H1 (cell line): ENCODE measurements around the gene ALDH3B1. TPM values are rescaled to one million over a fixed set of nuclear protein-coding genes. Genes with fewer than 3 reads are reported as not detected.

Experiments used
- CTCF ChIA-PET: fragments of 300-600 bp; sonication (Branson Sonifier 250); formaldehyde crosslinking; loops from one replicate; lab custom pipeline; 2021; ENCODE audit not compliant: partially characterized antibody; lab: Charles Lee
- POLR2A ChIA-PET: fragments of 300-600 bp; sonication (Branson Sonifier 250); formaldehyde crosslinking; loops from one replicate; lab custom pipeline; 2021; ENCODE audit warnings: inconsistent platforms; ENCODE audit not compliant: partially characterized antibody; lab: Charles Lee
- DNase-seq, 2 experiments: peaks; one replicate each; pipeline versions ENCODE4 v3.0.0 to v3.0.0-alpha.2; 2010 to 2022; ENCODE audit warnings: low spot score in 2 of 2, low read depth in 1 of 2, mixed read lengths in 1 of 2
- FAIRE-seq: peaks from 2 replicates; lab custom pipeline; 2011; peaks lifted over from hg19 to GRCh38; lab: Jason Lieb, UNC
- H2AFZ ChIP-seq: 2 replicates; pipeline ENCODE4 v1.8.1; 2012; ENCODE audit warnings: low read length, inconsistent platforms
- H2AK5ac ChIP-seq: 2 replicates; pipeline ENCODE4 v1.6.1; 2013; ENCODE audit warnings: low read depth, low read length
- H2BK120ac ChIP-seq: replicated peaks from 2 replicates; pipeline ENCODE3; 2013; ENCODE audit warnings: low read depth, low read length, inconsistent platforms
- H2BK12ac ChIP-seq: 2 replicates; pipeline ENCODE4 v1.6.1; 2013; ENCODE audit warnings: low read depth, low read length
- H2BK15ac ChIP-seq: 2 replicates; pipeline ENCODE4 v1.6.1; 2013; ENCODE audit warnings: low read length
- H2BK20ac ChIP-seq: 2 replicates; pipeline ENCODE4 v1.6.1; 2013; ENCODE audit warnings: low read length
- H2BK5ac ChIP-seq: 2 replicates; pipeline ENCODE4 v1.6.1; 2013; ENCODE audit warnings: low read depth, low read length
- H3K14ac ChIP-seq: 2 replicates; pipeline ENCODE4 v1.6.1; 2013; ENCODE audit warnings: inconsistent platforms; ENCODE audit not compliant: insufficient read length
- H3K18ac ChIP-seq: 2 replicates; pipeline ENCODE4 v1.6.1; 2013; ENCODE audit warnings: low read length; ENCODE audit errors: extremely low read depth
- H3K23ac ChIP-seq: 2 replicates; pipeline ENCODE4 v1.6.1; 2013; ENCODE audit warnings: inconsistent platforms; ENCODE audit not compliant: insufficient read length
- H3K23me2 ChIP-seq: 2 replicates; pipeline ENCODE4 v1.6.1; 2013; ENCODE audit warnings: low read depth, low read length
- H3K27ac ChIP-seq: 2 replicates; pipeline ENCODE4 v1.6.1; 2011; ENCODE audit warnings: low read depth, low read length, inconsistent platforms
- H3K27me3 ChIP-seq, 4 experiments: replicated peaks in 1 of 4; 1 replicate in 1 of 4; 2 replicates in 3 of 4; pipeline versions ENCODE4 v1.6.1 to v1.8.1; 2011 to 2013; ENCODE audit warnings: low read length in 3 of 4, mild to moderate bottlenecking in 3 of 4, inconsistent platforms in 2 of 4, mixed read lengths in 2 of 4, moderate library complexity in 1 of 4; ENCODE audit not compliant: control insufficient read depth in 3 of 4, insufficient read depth in 3 of 4; ENCODE audit errors: extremely low read depth in 1 of 4
- H3K36me3 ChIP-seq, 4 experiments: 2 replicates each; pipeline versions ENCODE4 v1.6.1 to v1.8.1; 2011 to 2013; ENCODE audit warnings: mild to moderate bottlenecking in 4 of 4, low read length in 3 of 4, moderate library complexity in 2 of 4, control low read depth in 1 of 4, inconsistent platforms in 1 of 4; ENCODE audit not compliant: insufficient read depth in 4 of 4, control insufficient read depth in 2 of 4
- H3K4ac ChIP-seq: replicated peaks from 2 replicates; pipeline ENCODE3; 2013; ENCODE audit warnings: low read length, low read depth, mixed read lengths, inconsistent platforms; ENCODE audit not compliant: insufficient read length
- H3K4me1 ChIP-seq, 4 experiments: replicated peaks in 1 of 4; 1 replicate in 1 of 4; 2 replicates in 3 of 4; pipeline versions ENCODE4 v1.6.1 to v1.8.1; 2011 to 2013; ENCODE audit warnings: low read length in 3 of 4, inconsistent platforms in 2 of 4, mixed read lengths in 1 of 4; ENCODE audit not compliant: insufficient read depth in 4 of 4, control insufficient read depth in 3 of 4
- H3K4me2 ChIP-seq, 2 experiments: 2 replicates each; pipeline versions ENCODE4 v1.6.1 to v1.8.1; 2011 to 2013; ENCODE audit warnings: low read depth in 2 of 2, low read length in 2 of 2, control low read depth in 1 of 2, inconsistent platforms in 1 of 2, mild to moderate bottlenecking in 1 of 2; ENCODE audit not compliant: insufficient read depth in 1 of 2
- H3K4me3 ChIP-seq, 4 experiments: fragments of 200-600, 300-600 bp in 1 of 4; sonication (generic), shearing (Covaris generic), sonication (Bioruptor Twin) in 1 of 4; 2 replicates each; pipeline versions ENCODE4 v1.5.1 to v1.8.1; 2011 to 2016; ENCODE audit warnings: low read length in 4 of 4, low read depth in 3 of 4, control low read depth in 2 of 4, inconsistent platforms in 2 of 4, mild to moderate bottlenecking in 2 of 4, mixed read lengths in 1 of 4, moderate library complexity in 1 of 4; ENCODE audit not compliant: insufficient read depth in 2 of 4; ENCODE audit errors: extremely low read depth in 1 of 4
- H3K56ac ChIP-seq: replicated peaks from 2 replicates; pipeline ENCODE3; 2013; ENCODE audit warnings: low read depth, mild to moderate bottlenecking, mixed read lengths, low read length, inconsistent platforms; ENCODE audit not compliant: insufficient read length
- H3K79me1 ChIP-seq: 2 replicates; pipeline ENCODE4 v1.6.1; 2013; ENCODE audit warnings: low read depth, low read length, control low read depth
- H3K79me2 ChIP-seq, 2 experiments: 2 replicates each; pipeline versions ENCODE4 v1.6.1 to v1.8.1; 2012 to 2013; ENCODE audit warnings: low read length in 2 of 2, mild to moderate bottlenecking in 2 of 2, inconsistent platforms in 1 of 2; ENCODE audit not compliant: insufficient read depth in 2 of 2, control insufficient read depth in 1 of 2
- H3K9ac ChIP-seq, 4 experiments: replicated peaks in 1 of 4; 1 replicate in 1 of 4; 2 replicates in 3 of 4; pipeline versions ENCODE4 v1.6.1 to v1.8.1; 2011 to 2013; ENCODE audit warnings: low read depth in 3 of 4, low read length in 3 of 4, control low read depth in 2 of 4, mild to moderate bottlenecking in 2 of 4, moderate library complexity in 2 of 4, inconsistent platforms in 1 of 4; ENCODE audit errors: extremely low read depth in 1 of 4
- H3K9me3 ChIP-seq, 2 experiments: 2 replicates each; pipeline versions ENCODE4 v1.6.1 to v1.8.1; 2012 to 2013; ENCODE audit warnings: mild to moderate bottlenecking in 2 of 2, moderate library complexity in 2 of 2, control low read depth in 1 of 2, inconsistent platforms in 1 of 2, low read depth in 1 of 2, low read length in 1 of 2, mixed read lengths in 1 of 2; ENCODE audit not compliant: insufficient read depth in 2 of 2
- H4K20me1 ChIP-seq, 2 experiments: replicated peaks in 1 of 2; 2 replicates each; pipeline versions ENCODE3 to v1.8.1; 2011 to 2013; ENCODE audit warnings: inconsistent platforms in 2 of 2, low read length in 2 of 2, mild to moderate bottlenecking in 1 of 2; ENCODE audit not compliant: insufficient read depth in 2 of 2, control insufficient read depth in 1 of 2
- H4K5ac ChIP-seq: 2 replicates; pipeline ENCODE4 v1.6.1; 2013; ENCODE audit warnings: low read length, low read depth, mixed read lengths, inconsistent platforms; ENCODE audit not compliant: insufficient read length
- H4K8ac ChIP-seq: 2 replicates; pipeline ENCODE4 v1.8.0; 2013; ENCODE audit warnings: mild to moderate bottlenecking, moderate library complexity, low read length, inconsistent platforms; ENCODE audit not compliant: insufficient read depth; ENCODE audit errors: extremely low read depth
- H4K91ac ChIP-seq: replicated peaks from 2 replicates; pipeline ENCODE3; 2013; ENCODE audit warnings: low read length, mixed read lengths, inconsistent platforms; ENCODE audit not compliant: insufficient read length
- ASH2L ChIP-seq: fragments of 200-600, 300-600 bp; sonication (generic); IDR thresholded peaks from one replicate; pipeline ENCODE4 v1.7.1; 2017; ENCODE audit warnings: low read length
- CREB1 ChIP-seq: IDR thresholded peaks from 2 replicates; pipeline ENCODE4 v1.6.1; 2012; ENCODE audit warnings: inconsistent platforms
- FOSL1 ChIP-seq: IDR thresholded peaks from 2 replicates; pipeline ENCODE4 v1.6.1; 2011; ENCODE audit warnings: mild to moderate bottlenecking, low read depth, low read length, moderate library complexity; ENCODE audit not compliant: insufficient read depth
- KDM1A ChIP-seq: fragments of 200-600, 300-600 bp; sonication (generic); IDR thresholded peaks from 2 replicates; pipeline ENCODE4 v1.7.1; 2016; ENCODE audit warnings: mild to moderate bottlenecking, low read length, borderline replicate concordance
- RAD21 ChIP-seq, 2 experiments: IDR thresholded peaks in 1 of 2; conservative IDR thresholded peaks in 1 of 2; 2 replicates each; pipeline ENCODE4 v1.6.1; 2011; ENCODE audit warnings: low read depth in 2 of 2, low read length in 2 of 2, improper control_type of control experiment in 1 of 2, inconsistent platforms in 1 of 2, mild to moderate bottlenecking in 1 of 2, moderate library complexity in 1 of 2
- RBBP5 ChIP-seq: IDR thresholded peaks from 2 replicates; pipeline ENCODE4 v1.7.1; 2012; ENCODE audit warnings: low read depth, mild to moderate bottlenecking, inconsistent platforms, low read length, moderate library complexity, borderline replicate concordance
- SIRT6 ChIP-seq: IDR thresholded peaks from one replicate; pipeline ENCODE4 v1.7.1; 2012; ENCODE audit warnings: low read length, inconsistent platforms
- TEAD4 ChIP-seq: IDR thresholded peaks from 2 replicates; pipeline ENCODE4 v1.6.1; 2012; ENCODE audit warnings: low read depth, low read length, inconsistent platforms, mixed read lengths
- WGBS, 2 experiments: shearing (Covaris generic) in 1 of 2; methylation state at CpG; one replicate each; pipeline versions ENCODE4 v1.1.6 to v1.1.7; 2013 to 2015; ENCODE audit warnings: low lambda C conversion rate in 2 of 2, mixed read lengths in 2 of 2, inconsistent platforms in 1 of 2, low coverage in 1 of 2, missing lambda C conversion rate in 1 of 2; ENCODE audit not compliant: insufficient replicate concordance in 2 of 2, insufficient coverage in 1 of 2, insufficient read length in 1 of 2; ENCODE audit errors: extremely low coverage in 1 of 2, missing lambda C conversion rate in 1 of 2; 5-methylcytosine and 5-hydroxymethylcytosine counted together
- polyA plus RNA-seq, 7 experiments: library from polyadenylated mRNA; depleted of rRNA in 3 of 7; stranded (reverse) in 5 of 7; unstranded in 2 of 7; fragments of >200 nt in 5 of 7; fragments of 200-250 nt in 2 of 7; gene quantifications; 1 replicate in 5 of 7; 2 replicates in 1 of 7; 4 replicates in 1 of 7; pipeline versions ENCODE4 v1.2.1 to v1.2.3, GENCODE V29; 2011 to 2013; ENCODE audit warnings: missing spikeins in 2 of 7, mixed read lengths in 2 of 7
- total RNA-seq: library from RNA; stranded (reverse); fragmentation: NEBNext Ultra II Directional; extraction: Animal tissue kit (Norgen Biotek cat#: 25700); gene quantifications from 2 replicates; pipeline ENCODE4 v1.2.1, GENCODE V29; 2021
- TF ChIP-seq, protein P1 (sequence below): IDR thresholded peaks from 2 replicates; pipeline ENCODE4 v1.6.1; 2011; ENCODE audit warnings: low read length, improper control_type of control experiment
- TF ChIP-seq, protein P2 (sequence below): IDR thresholded peaks from 2 replicates; pipeline ENCODE4 v1.6.1; 2012; ENCODE audit warnings: inconsistent platforms

ALDH3B1 gene
- total and polyA plus RNA-seq, 2 of the 8 experiments (the other 6 are each of a cell fraction or from before 2014, with no cell fraction given) = 0.32 to 0.47 TPM

GRCh38 chr11:68020575-68020974, 10.4 kb downstream of the ALDH3B1 start:
- no peak overlapping the region for H2BK20ac ChIP-seq
- WGBS, 2 experiments = 47% methylated on average over 11 of the region's 11 CpGs; no CpG with 5 or more reads in 1 of the 2 experiments
- H4K20me1 ChIP-seq = no peaks in the 10 kb centered on the region
- CTCF ChIA-PET = interaction anchor here (1.0 to 4.3 kb wide), 10 partner anchors 10 to 278 kb away, joined by 3 to 40 read pairs (median 4); partner anchors contain the start of genes ALDH3B1, NDUFS8 and UNC93B1
- no peak overlapping the region; the same call in 1 of the 2 replicates for H4K8ac ChIP-seq
- H3K4ac ChIP-seq = no peak overlapping the region
- no peak overlapping the region for H3K18ac ChIP-seq
- no peak overlapping the region for H3K4me3 ChIP-seq
- H3K27me3 ChIP-seq = no peaks in the 10 kb centered on the region
- DNase-seq = peak in 1 of 2 experiments; percentile 71
- no peaks in the 10 kb centered on the region for H3K9me3 ChIP-seq
- peaks cover 0 to 12% (median 4%) of the 10 kb centered on the region in 4 experiments; a peak in 4 of 7 replicates for H3K4me1 ChIP-seq
- H2BK12ac ChIP-seq = 0 out of 2 replicates have a peak overlapping the region, but pooled peaks have one; percentile 68
- H3K36me3 ChIP-seq = no peaks in the 10 kb centered on the region
- no peak overlapping the region for H3K27ac ChIP-seq
- H4K91ac ChIP-seq = no peak overlapping the region
- no peak overlapping the region for H3K9ac ChIP-seq
- H3K23ac ChIP-seq = no peak overlapping the region
- H3K14ac ChIP-seq = no peak overlapping the region
- no peak overlapping the region for H2AFZ ChIP-seq
- no peaks in the 10 kb centered on the region for H3K79me2 ChIP-seq
- H2BK5ac ChIP-seq = no peak overlapping the region
- H2BK15ac ChIP-seq = no peak overlapping the region
- no peak overlapping the region for H2BK120ac ChIP-seq
- H3K79me1 ChIP-seq = no peaks in the 10 kb centered on the region
- no peak overlapping the region for H3K4me2 ChIP-seq
- no peak overlapping the region for H2AK5ac ChIP-seq
- no peak overlapping the region for H4K5ac ChIP-seq
- no peak for FAIRE-seq
- no peak overlapping the region for H3K56ac ChIP-seq
- POLR2A ChIA-PET = interaction anchor here (0.8 to 3.8 kb wide), 6 partner anchors 11 to 188 kb away, joined by 3 to 17 read pairs (median 5); partner anchors contain the start of gene ALDH3B1
- no peaks in the 10 kb centered on the region for H3K23me2 ChIP-seq
- TF ChIP-seq RBBP5 = no peak
- no peak for TF ChIP-seq ASH2L
- TF ChIP-seq, protein P1, sequence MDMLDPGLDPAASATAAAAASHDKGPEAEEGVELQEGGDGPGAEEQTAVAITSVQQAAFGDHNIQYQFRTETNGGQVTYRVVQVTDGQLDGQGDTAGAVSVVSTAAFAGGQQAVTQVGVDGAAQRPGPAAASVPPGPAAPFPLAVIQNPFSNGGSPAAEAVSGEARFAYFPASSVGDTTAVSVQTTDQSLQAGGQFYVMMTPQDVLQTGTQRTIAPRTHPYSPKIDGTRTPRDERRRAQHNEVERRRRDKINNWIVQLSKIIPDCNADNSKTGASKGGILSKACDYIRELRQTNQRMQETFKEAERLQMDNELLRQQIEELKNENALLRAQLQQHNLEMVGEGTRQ = no peak
- no peak for TF ChIP-seq CREB1
- TF ChIP-seq RAD21 (IDR thresholded peaks at IDR 0.05 in 1 of 2, conservative IDR thresholded peaks at IDR 0.05 in 1 of 2; ENCODE audit: low read depth in 2 of 2, low read length in 2 of 2) = peak; percentile 45 to 59
- TF ChIP-seq TEAD4 = no peak
- TF ChIP-seq SIRT6 = no peak
- TF ChIP-seq, protein P2, sequence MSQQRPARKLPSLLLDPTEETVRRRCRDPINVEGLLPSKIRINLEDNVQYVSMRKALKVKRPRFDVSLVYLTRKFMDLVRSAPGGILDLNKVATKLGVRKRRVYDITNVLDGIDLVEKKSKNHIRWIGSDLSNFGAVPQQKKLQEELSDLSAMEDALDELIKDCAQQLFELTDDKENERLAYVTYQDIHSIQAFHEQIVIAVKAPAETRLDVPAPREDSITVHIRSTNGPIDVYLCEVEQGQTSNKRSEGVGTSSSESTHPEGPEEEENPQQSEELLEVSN = 0 out of 2 replicates have a peak, but pooled peaks have one; percentile 16
- TF ChIP-seq KDM1A = no peak
- no peak for TF ChIP-seq FOSL1
